ENCODE results near the gene PTBP1. TPM values are rescaled to one million over a fixed set of nuclear protein-coding genes. Genes with fewer than 3 reads are reported as not detected.

The PTBP1 gene
- total RNA-seq, 1 donor from 2014 or later = 386 TPM

- Histone ChIP-seq H3K27ac (ENCODE audit: low read depth, low read length) (no peak overlapping the region), H3K9me3 (ENCODE audit: insufficient read depth, low read depth, low read length) (no peaks in the 10 kb centered on the region), H3K4me3 (ENCODE audit: insufficient read depth, low read depth, low read length) (no peak overlapping the region), H3K36me3 (ENCODE audit: insufficient read depth, low read length) (no peaks in the 10 kb centered on the region), H3K79me2 (ENCODE audit: insufficient read depth, low read length) (no peaks in the 10 kb centered on the region), H2AFZ (ENCODE audit: low read depth, low read length) (no peak overlapping the region), H3K9ac (ENCODE audit: low read length) (no peak overlapping the region), H3K4me1 (ENCODE audit: insufficient read depth, low read length) (no peaks in the 10 kb centered on the region), H3K4me2 (ENCODE audit: low read length) (no peak overlapping the region), H4K20me1 (ENCODE audit: insufficient read depth, low read length) (no peaks in the 10 kb centered on the region), H3K27me3 (ENCODE audit: insufficient read depth, low read length) (no peaks in the 10 kb centered on the region)
- FAIRE-seq (no peak), DNase-seq (ENCODE audit: low read depth) (no peak)
- Mint-ChIP-seq H3K36me3 (ENCODE audit: low read depth, unreplicated experiment) (no peaks in the 10 kb centered on the region), H3K27ac (ENCODE audit: unreplicated experiment) (no peak overlapping the region), H3K4me3 (ENCODE audit: unreplicated experiment) (no peak overlapping the region), H3K27me3 (ENCODE audit: low read depth, unreplicated experiment) (peaks cover under 1% of the 10 kb centered on the region), H3K4me1 (ENCODE audit: low read depth, unreplicated experiment) (no peaks in the 10 kb centered on the region), H3K9me3 (ENCODE audit: unreplicated experiment) (no peaks in the 10 kb centered on the region)
- TF ChIP-seq EZH2 (IDR thresholded peaks at IDR 0.05; ENCODE audit: insufficient read depth, low read length) (no peak), CTCF (IDR thresholded peaks at IDR 0.05; ENCODE audit: insufficient read depth, low read depth, low read length) (no peak)
Observed at GRCh38 chr19:829129-829758, 32.0 kb downstream of the PTBP1 start.

GRCh38 chr19:831407-832369 lies 34.4 kb downstream of the PTBP1 start:
- H3K4me1 Mint-ChIP-seq (ENCODE audit: low read depth, unreplicated experiment) = no peaks in the 10 kb centered on the region
- peaks cover 7% of the 10 kb centered on the region for H3K27me3 Mint-ChIP-seq (ENCODE audit: low read depth, unreplicated experiment)
- Histone ChIP-seq H3K27me3 (ENCODE audit: insufficient read depth, low read length) (no peaks in the 10 kb centered on the region), H4K20me1 (ENCODE audit: insufficient read depth, low read length) (no peaks in the 10 kb centered on the region), H3K9ac (ENCODE audit: low read length) (no peak overlapping the region), H3K79me2 (ENCODE audit: insufficient read depth, low read length) (no peaks in the 10 kb centered on the region), H2AFZ (ENCODE audit: low read depth, low read length) (no peak overlapping the region), H3K9me3 (ENCODE audit: insufficient read depth, low read depth, low read length) (no peaks in the 10 kb centered on the region), H3K4me2 (ENCODE audit: low read length) (no peak overlapping the region), H3K27ac (ENCODE audit: low read depth, low read length) (no peak overlapping the region), H3K4me1 (ENCODE audit: insufficient read depth, low read length) (no peaks in the 10 kb centered on the region), H3K36me3 (ENCODE audit: insufficient read depth, low read length) (no peaks in the 10 kb centered on the region), H3K4me3 (ENCODE audit: insufficient read depth, low read depth, low read length) (no peak overlapping the region)
- TF ChIP-seq CTCF (IDR thresholded peaks at IDR 0.05; ENCODE audit: insufficient read depth, low read depth, low read length) (no peak), EZH2 (IDR thresholded peaks at IDR 0.05; ENCODE audit: insufficient read depth, low read length) (no peak)
- H3K9me3 Mint-ChIP-seq (ENCODE audit: unreplicated experiment) = no peaks in the 10 kb centered on the region
- FAIRE-seq (no peak), DNase-seq (ENCODE audit: low read depth) (no peak)
- H3K4me3 Mint-ChIP-seq (ENCODE audit: unreplicated experiment) = no peak overlapping the region
- H3K36me3 Mint-ChIP-seq (ENCODE audit: low read depth, unreplicated experiment) = no peaks in the 10 kb centered on the region
- H3K27ac Mint-ChIP-seq (ENCODE audit: unreplicated experiment) = no peak overlapping the region

Data from astrocyte (in vitro differentiated cells and primary cell).